ENCODE results near the gene MAP3K21.

The MAP3K21 gene

DNA sequence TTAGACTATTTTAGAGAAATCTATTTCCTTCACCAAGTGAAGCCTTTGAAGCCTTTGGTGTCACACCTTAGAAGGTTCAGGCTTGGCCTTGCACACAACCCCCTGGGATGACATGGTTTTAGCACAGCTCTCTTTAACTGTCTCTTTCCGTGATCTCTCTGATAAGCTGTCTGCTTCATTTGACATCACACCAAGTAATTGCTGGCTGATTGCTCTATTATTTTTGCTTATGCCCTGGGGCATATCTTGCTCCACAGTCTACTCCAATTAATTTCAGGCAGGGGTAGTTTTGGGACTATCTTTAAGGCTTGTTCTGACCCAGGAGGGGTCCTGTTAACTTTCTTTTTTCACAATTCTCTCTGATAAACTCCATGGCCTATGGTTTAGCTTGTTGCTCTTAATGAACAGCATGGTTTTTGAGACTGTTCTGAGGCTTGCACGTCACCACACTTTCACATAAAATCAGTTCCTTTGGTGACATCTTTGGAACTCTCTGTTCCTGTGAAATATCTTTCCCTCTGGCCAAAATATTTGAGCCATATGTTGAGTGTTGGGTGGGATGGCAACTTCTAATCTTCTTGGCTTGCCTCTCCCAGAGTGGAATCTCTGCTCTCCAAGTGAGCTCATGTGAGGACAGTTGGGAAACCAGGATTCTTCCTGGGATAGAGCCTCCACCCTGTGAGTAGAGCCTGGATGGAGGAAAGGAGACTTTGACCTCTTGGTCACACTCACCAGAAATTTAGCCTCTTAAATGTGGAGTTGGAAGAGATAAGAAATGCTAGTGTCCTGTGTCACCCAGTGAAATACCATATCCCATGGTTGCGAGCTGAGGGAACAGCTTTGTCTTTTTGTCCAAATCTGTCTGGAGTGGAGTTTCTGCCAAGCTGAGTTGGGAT is 63.6 kb downstream of the MAP3K21 start:
- ATAC-seq (ENCODE audit: low read depth) (no peak), DNase-seq (ENCODE audit: low spot score) (no peak)
- H3K4me1 ChIP-seq (ENCODE audit: insufficient read depth, poor library complexity, severe bottlenecking), result no peaks in the 10 kb centered on the region
- no peak overlapping the region for H3K27ac ChIP-seq (ENCODE audit: poor library complexity, severe bottlenecking)
- TF ChIP-seq, protein P1, sequence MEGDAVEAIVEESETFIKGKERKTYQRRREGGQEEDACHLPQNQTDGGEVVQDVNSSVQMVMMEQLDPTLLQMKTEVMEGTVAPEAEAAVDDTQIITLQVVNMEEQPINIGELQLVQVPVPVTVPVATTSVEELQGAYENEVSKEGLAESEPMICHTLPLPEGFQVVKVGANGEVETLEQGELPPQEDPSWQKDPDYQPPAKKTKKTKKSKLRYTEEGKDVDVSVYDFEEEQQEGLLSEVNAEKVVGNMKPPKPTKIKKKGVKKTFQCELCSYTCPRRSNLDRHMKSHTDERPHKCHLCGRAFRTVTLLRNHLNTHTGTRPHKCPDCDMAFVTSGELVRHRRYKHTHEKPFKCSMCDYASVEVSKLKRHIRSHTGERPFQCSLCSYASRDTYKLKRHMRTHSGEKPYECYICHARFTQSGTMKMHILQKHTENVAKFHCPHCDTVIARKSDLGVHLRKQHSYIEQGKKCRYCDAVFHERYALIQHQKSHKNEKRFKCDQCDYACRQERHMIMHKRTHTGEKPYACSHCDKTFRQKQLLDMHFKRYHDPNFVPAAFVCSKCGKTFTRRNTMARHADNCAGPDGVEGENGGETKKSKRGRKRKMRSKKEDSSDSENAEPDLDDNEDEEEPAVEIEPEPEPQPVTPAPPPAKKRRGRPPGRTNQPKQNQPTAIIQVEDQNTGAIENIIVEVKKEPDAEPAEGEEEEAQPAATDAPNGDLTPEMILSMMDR (IDR thresholded peaks at IDR 0.05; ENCODE audit: poor library complexity, severe bottlenecking), result no peak
- no peaks in the 10 kb centered on the region for H3K36me3 ChIP-seq (ENCODE audit: low read depth)
- no peaks in the 10 kb centered on the region for H3K9me3 ChIP-seq (ENCODE audit: severe bottlenecking)
- H3K27me3 ChIP-seq (ENCODE audit: insufficient read depth, poor library complexity, severe bottlenecking), result no peaks in the 10 kb centered on the region
- no peak overlapping the region for H3K4me3 ChIP-seq (ENCODE audit: severe bottlenecking)

DNA sequence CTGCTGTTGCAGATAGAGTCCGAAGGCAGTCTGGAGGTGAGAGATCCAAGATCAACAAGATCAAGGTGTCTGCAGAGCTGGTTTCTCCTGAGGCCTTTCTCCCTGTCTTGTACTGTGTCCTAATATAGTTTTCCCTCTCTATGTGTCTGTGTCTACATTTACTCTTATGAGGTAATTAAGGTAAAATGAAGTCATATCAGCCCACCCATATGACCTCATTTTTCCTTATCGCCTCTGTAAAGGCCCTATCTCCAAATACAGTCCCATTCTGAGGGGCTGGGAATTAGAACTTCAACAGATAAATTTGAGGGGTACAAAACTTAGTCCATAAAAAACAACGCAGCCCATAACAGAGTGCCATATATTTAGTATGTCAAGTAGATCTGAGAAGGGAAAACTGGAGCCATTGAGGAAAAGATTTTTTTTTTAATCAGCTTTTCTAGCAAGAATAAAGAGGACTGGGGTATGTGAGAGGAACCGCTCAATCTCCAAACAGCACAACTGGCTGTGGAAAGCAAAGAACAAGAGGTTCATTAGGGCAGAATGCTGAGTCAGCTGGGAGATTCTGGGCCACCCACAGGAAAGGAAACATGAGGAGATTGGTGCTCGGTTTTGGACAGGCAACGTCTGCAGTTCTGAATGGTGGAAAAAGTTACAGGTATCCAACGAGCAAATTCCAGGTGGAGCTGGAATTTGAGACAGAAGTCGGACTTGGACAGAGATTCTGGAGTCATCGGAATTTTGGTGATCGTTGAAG is 65.7 kb downstream of the MAP3K21 start:
- no peak overlapping the region for H3K27ac ChIP-seq (ENCODE audit: poor library complexity, severe bottlenecking)
- TF ChIP-seq, protein P1 (IDR thresholded peaks at IDR 0.05; ENCODE audit: poor library complexity, severe bottlenecking), result no peak

DNA sequence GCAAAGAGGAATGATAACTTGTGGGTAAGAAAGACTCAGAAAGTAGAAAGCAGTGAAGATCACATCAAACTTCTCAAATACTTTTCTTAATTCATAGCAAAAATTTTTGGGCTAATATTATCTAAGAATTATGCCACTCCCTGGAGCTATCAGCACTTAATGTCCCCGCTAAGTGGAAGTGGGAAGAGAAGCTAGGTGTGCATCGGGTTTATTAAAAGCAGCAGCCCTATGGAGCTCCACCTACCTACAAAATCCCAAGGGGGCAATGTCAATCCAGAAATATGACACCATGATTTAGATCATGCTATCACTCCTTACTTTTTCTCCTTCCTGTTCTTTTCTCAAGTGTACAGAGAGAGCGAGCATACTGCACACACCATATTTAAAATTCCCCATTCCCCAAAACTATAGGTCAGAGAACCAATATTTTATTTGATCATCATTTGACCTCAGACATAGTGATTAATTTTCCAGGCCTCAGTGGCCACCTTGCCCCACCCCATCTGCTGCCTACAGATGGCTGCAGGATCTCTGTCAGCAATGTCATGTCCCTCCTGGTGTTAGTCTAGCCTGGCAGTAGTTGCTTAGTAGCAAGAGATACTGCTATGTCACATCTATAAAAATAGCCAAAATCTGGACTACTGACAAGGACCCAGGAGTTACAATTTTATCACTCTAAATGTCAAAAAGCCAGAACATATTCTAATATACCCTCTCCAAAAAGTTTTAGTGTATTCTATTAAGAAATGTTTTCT is 66.6 kb downstream of the MAP3K21 start:
- Histone ChIP-seq H3K4me1 (ENCODE audit: insufficient read depth, poor library complexity, severe bottlenecking) (no peaks in the 10 kb centered on the region), H3K27ac (ENCODE audit: poor library complexity, severe bottlenecking) (no peak overlapping the region), H3K27me3 (ENCODE audit: insufficient read depth, poor library complexity, severe bottlenecking) (no peaks in the 10 kb centered on the region), H3K9me3 (ENCODE audit: severe bottlenecking) (no peaks in the 10 kb centered on the region), H3K36me3 (ENCODE audit: low read depth) (no peaks in the 10 kb centered on the region), H3K4me3 (ENCODE audit: severe bottlenecking) (no peak overlapping the region)
- no peak for DNase-seq (ENCODE audit: low spot score)
- TF ChIP-seq, protein P1 (IDR thresholded peaks at IDR 0.05; ENCODE audit: poor library complexity, severe bottlenecking), result no peak
- no peak for ATAC-seq (ENCODE audit: low read depth)

More for the DNA sequence above, 65.7 kb downstream of the MAP3K21 start:
- Histone ChIP-seq H3K4me3 (ENCODE audit: severe bottlenecking) (no peak overlapping the region), H3K4me1 (ENCODE audit: insufficient read depth, poor library complexity, severe bottlenecking) (no peaks in the 10 kb centered on the region), H3K9me3 (ENCODE audit: severe bottlenecking) (no peaks in the 10 kb centered on the region), H3K27me3 (ENCODE audit: insufficient read depth, poor library complexity, severe bottlenecking) (no peaks in the 10 kb centered on the region), H3K36me3 (ENCODE audit: low read depth) (no peaks in the 10 kb centered on the region)
- DNase-seq (ENCODE audit: low spot score) (no peak), ATAC-seq (ENCODE audit: low read depth) (no peak)

DNA sequence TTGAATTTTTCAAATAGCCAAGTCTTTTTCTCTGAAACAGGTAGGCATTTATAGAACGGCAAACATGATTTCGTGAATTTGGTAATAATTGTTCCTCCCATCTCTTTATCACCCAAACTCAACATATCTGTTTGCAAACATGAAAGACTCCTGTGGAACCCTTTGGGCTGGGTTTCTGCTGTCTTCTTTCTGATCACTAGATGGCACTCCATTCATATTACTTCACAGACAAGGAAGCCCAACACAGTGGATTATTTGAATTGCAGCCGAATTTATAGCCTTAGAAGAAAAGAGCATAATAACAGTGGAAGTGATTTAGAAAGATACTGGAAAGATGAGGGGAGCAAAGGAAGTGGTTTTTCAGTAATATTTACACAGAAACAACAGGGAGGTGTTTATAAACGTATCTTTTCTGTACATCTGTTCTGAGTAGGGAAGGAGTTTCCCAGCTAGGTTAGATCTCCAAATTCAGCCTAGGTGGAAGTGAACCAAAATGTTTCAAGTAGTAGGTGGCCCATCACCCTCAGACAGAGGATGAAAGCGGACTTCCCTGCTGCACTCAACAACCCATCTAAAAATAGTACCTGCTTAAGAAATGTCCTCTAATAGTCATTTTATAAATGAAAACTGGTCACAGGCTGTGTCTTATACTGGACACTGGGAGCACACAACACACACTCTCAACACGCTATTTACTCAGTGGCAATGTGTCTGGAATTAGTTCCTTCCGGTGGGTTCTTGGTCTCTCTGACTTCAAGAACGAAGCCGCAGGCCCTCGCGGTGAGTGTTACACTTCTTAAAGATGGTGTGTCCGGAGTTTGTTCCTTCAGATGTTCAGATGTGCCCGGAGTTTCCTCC is 67.6 kb downstream of the MAP3K21 start:
- Histone ChIP-seq H3K9me3 (ENCODE audit: severe bottlenecking) (no peaks in the 10 kb centered on the region), H3K36me3 (ENCODE audit: low read depth) (no peaks in the 10 kb centered on the region), H3K4me3 (ENCODE audit: severe bottlenecking) (no peak overlapping the region), H3K27ac (ENCODE audit: poor library complexity, severe bottlenecking) (no peak overlapping the region), H3K27me3 (ENCODE audit: insufficient read depth, poor library complexity, severe bottlenecking) (no peaks in the 10 kb centered on the region), H3K4me1 (ENCODE audit: insufficient read depth, poor library complexity, severe bottlenecking) (no peaks in the 10 kb centered on the region)
- TF ChIP-seq, protein P1 (IDR thresholded peaks at IDR 0.05; ENCODE audit: poor library complexity, severe bottlenecking), result peak; percentile 76
- peak; percentile 70; the same call in 2 of the 3 replicates for ATAC-seq (ENCODE audit: low read depth)
- no peak for DNase-seq (ENCODE audit: low spot score)

Measured in RWPE2 (cell line).